GM20000 (cell line): ENCODE measurements around the gene KCNE3.

Experiments used
- DNase-seq: peaks from one replicate; pipeline ENCODE4 v3.0.0; 2012; ENCODE audit warnings: low spot score
- CTCF ChIP-seq: IDR thresholded peaks from 2 replicates; pipeline ENCODE4 v1.5.1; 2012; ENCODE audit warnings: mild to moderate bottlenecking, control low read depth; ENCODE audit errors: extremely low read depth, missing control alignments

Gene KCNE3

GRCh38 chr11:74466916-74467885 is at the start of gene KCNE3:
Gene KCNE3, minus strand, starts transcription at chr11:74467549. Its CDS starts 9,986 bp downstream, at chr11:74457563.
- no peak for TF ChIP-seq CTCF
- DNase-seq: no peak

- DNase-seq: no peak
- no peak for TF ChIP-seq CTCF
Observed at GRCh38 chr11:74507582-74507981, 40.2 kb upstream of the KCNE3 start.

GRCh38 chr11:74506823-74507222 is 39.5 kb upstream of the KCNE3 start:
- TF ChIP-seq CTCF: no peak
- no peak for DNase-seq

- DNase-seq: no peak
- no peak for TF ChIP-seq CTCF
Observed at GRCh38 chr11:74505911-74506310, 38.6 kb upstream of the KCNE3 start.

GRCh38 chr11:74504100-74504691 is 36.8 kb upstream of the KCNE3 start:
- DNase-seq: no peak

GRCh38 chr11:74494916-74495315 is 27.6 kb upstream of the KCNE3 start:
- no peak for TF ChIP-seq CTCF

More at GRCh38 chr11:74504100-74504691, 36.8 kb upstream of the KCNE3 start:
- TF ChIP-seq CTCF: no peak

GRCh38 chr11:74493791-74494630 is 26.7 kb upstream of the KCNE3 start:
- TF ChIP-seq CTCF: no peak
- DNase-seq: no peak

More at GRCh38 chr11:74494916-74495315, 27.6 kb upstream of the KCNE3 start:
- no peak for DNase-seq
